IPS-15b (cell line): ENCODE results near the gene USP12.

Source experiments
- H3K27me3 ChIP-seq: one replicate; pipeline ENCODE4 v1.6.1; 2013; ENCODE audit warnings: low read length; ENCODE audit not compliant: control insufficient read depth, insufficient read depth
- H3K36me3 ChIP-seq: one replicate; pipeline ENCODE4 v1.6.1; 2013; ENCODE audit warnings: low read length; ENCODE audit not compliant: control insufficient read depth, insufficient read depth
- H3K4me1 ChIP-seq: one replicate; pipeline ENCODE4 v1.6.1; 2013; ENCODE audit warnings: mild to moderate bottlenecking, low read length; ENCODE audit not compliant: control insufficient read depth, insufficient read depth
- H3K4me3 ChIP-seq: one replicate; pipeline ENCODE4 v1.5.1; 2013; ENCODE audit warnings: low read depth, low read length
- H3K9ac ChIP-seq: one replicate; pipeline ENCODE4 v1.6.1; 2013; ENCODE audit warnings: low read depth, mild to moderate bottlenecking, low read length
- H3K9me3 ChIP-seq: one replicate; pipeline ENCODE4 v1.6.1; 2013; ENCODE audit warnings: mild to moderate bottlenecking, low read length; ENCODE audit not compliant: control insufficient read depth, insufficient read depth

Gene USP12

DNA sequence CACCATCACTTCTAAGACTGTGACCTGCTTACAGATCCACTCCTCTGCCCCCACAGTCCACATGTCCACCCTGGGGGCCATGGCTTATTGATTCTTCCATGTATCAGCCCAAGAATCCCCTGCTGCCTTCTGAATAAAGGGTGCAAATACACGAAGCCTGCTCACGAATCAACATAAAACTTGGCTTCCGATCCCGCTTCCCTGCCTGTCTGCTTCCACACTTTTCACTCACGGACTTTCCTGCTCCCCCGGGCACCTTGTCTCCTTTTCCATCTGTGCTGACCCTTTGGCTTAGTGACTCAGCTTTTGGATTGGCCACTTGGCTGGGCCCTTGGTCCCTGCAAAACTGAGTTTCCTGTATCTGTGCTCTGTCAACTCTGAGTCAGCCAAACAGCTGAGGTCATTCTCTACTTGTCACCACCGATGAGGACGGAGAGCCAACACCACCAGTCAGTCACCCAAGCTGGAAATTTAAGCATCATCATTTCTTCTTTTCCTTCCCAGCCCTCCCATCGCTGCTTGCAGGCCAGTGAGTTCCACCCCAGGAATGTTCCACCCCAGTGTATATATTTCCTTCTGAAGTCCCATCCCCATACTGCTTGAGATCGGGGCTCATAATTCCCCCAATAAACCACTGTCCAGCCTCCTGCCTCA, 11.4 kb upstream of the USP12 start:
- no peak overlapping the region for H3K4me3 ChIP-seq
- no peaks in the 10 kb centered on the region for H3K36me3 ChIP-seq
- H3K9ac ChIP-seq = no peak overlapping the region

DNA sequence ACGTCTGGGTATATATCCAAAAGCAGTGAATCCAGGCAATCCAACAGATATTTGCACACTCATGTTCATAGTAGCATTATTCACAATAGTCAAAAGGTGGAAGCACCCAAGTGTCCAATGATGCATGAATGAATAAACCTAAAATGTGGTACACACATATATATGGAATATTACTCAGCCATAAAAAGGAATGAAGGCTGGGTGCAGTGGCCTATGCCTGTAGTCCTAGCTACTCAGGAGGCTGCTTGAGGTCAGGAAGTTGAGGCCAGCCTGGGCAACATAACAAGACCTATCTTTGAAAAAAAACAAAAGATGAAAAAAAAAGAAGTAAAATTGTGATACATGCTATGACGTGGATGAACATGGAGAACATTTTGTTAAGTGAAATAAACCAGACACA, 10.4 kb upstream of the USP12 start:
- no peak overlapping the region for H3K4me3 ChIP-seq
- H3K9me3 ChIP-seq = no peaks in the 10 kb centered on the region
- H3K36me3 ChIP-seq = no peaks in the 10 kb centered on the region
- H3K27me3 ChIP-seq = no peaks in the 10 kb centered on the region
- H3K9ac ChIP-seq = no peak overlapping the region
- peaks cover 6% of the 10 kb centered on the region for H3K4me1 ChIP-seq

More for the DNA sequence above, 11.4 kb upstream of the USP12 start:
- no peaks in the 10 kb centered on the region for H3K27me3 ChIP-seq
- H3K4me1 ChIP-seq = peaks cover 2% of the 10 kb centered on the region
- no peaks in the 10 kb centered on the region for H3K9me3 ChIP-seq

DNA sequence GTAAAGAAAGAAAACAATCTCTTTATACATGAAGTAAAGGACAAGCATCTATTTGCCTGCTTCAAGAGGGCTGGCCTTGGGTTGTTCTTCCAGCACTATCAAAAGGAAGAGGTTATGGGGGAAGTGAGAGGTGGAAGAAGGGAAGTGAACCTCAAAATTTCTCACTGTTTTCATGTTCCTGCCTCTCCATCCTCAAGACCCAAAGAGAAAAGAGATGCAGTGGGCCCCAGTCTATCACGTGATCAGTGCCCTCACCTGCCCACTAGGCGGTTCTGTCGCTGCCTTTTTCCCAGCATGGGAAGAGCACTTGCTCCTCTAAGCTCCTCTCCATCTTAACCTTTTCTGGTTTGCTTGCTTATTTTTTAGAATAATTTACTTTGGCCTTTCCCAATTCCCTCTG, 6.2 kb upstream of the USP12 start:
- Histone ChIP-seq H3K4me1 (peaks cover 6% of the 10 kb centered on the region), H3K4me3 (no peak overlapping the region), H3K9ac (no peak overlapping the region), H3K36me3 (no peaks in the 10 kb centered on the region), H3K27me3 (no peaks in the 10 kb centered on the region), H3K9me3 (no peaks in the 10 kb centered on the region)

DNA sequence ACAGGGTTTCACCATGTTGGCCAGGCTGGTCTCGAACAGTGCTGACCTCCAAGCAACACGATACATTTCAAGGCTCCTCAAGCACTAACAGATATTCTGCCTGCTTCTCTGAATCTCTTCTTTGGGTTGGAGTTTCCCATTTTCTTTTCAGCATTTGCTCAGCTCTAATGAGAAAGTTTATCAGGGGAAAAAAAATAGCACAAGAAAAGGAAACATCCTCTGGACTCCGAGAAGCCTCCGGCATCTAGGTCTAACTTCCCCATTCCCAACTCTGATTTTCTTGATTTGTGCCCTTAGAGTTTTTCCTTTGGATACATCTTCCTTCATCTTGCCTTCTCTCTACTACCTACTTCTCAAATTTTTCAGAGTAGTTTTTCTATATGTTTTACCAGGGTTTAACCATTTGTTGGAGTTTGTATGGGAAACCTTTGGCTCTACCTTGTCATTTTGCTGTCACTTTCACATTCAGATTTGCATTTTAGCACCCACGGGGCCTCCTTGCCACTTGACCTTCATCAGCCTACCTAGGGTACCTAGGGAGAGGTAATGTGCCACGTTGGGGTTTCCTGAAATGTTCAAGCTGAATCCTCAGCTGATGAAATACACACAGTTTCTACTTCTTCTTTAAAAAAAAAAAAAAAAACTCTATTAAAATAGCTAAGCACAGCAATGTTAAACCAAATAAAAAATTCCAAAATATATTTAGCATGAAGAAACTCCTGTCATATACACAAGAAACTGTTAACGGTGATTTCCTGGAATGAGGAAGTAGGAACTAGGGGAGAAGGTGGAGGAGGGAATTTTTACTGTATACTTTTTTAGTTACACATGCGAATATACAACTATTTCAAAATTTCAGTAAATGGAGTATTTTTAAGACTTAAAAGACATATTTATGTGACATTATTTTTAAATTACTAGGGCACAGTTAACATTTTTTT, 5.1 kb upstream of the USP12 start:
- Histone ChIP-seq H3K27me3 (no peaks in the 10 kb centered on the region), H3K36me3 (no peaks in the 10 kb centered on the region), H3K4me1 (peaks cover 8% of the 10 kb centered on the region), H3K9ac (no peak overlapping the region), H3K4me3 (no peak overlapping the region), H3K9me3 (no peaks in the 10 kb centered on the region)

GRCh38 chr13:27174766-27175455, 3.3 kb upstream of the USP12 start:
- no peaks in the 10 kb centered on the region for H3K36me3 ChIP-seq
- no peak overlapping the region for H3K4me3 ChIP-seq
- no peak overlapping the region for H3K9ac ChIP-seq
- peaks cover 8% of the 10 kb centered on the region for H3K4me1 ChIP-seq
- no peaks in the 10 kb centered on the region for H3K9me3 ChIP-seq
- H3K27me3 ChIP-seq = no peaks in the 10 kb centered on the region

DNA sequence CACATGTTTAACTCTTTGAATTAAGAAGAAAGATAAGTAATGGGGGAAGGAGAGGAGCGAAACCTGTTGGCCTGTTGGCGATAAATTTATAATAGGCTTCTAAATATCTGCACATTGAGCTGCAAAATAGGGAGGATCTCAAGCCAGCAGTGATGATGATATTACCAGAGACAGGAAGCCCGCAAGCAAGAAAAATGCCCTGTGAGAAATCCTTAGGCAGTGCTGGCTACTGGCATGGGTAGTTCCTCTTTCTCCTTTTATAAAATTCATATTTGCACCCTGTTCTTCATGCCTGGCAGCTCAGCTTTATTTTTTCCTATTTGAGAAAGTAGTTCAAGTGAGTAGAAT, 858 bp upstream of the USP12 start:
- Histone ChIP-seq H3K36me3 (no peaks in the 10 kb centered on the region), H3K4me1 (peaks cover 12% of the 10 kb centered on the region), H3K9ac (peak overlapping the region; percentile 37), H3K4me3 (peak overlapping the region; percentile 81), H3K9me3 (no peaks in the 10 kb centered on the region), H3K27me3 (no peaks in the 10 kb centered on the region)

DNA sequence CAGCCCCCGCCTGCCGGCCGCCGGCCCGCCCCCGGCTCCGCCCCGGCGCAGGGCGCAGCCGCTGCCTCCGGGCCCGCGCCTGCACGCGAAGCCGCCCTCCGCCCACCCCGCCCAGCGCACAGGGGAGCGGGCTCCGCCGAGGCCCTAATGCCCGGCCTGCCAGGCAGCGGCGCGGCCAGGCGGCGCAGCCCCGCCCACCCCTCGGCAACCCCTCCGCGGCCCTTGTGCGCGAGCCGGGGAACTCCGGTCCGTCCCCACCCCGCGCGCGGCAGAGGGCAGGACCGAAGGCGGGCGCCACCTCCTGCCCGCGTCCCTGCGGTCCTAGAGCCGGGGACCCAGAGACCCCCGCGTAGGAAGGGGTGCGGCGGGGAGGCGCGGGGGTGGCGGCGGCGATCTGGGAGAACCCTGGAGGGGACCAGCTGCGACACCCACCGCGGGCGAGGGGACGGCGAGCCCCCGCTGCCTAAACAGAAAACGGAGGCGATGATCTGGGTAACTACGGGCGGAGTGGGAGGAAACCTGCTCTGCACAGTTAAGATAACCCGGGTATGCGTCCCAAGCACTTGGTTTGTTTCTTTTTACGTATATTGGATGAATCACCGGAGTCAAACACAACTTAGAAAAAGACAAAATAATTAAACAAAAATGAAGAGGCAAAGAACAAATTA, 350 bp upstream of the USP12 start:
- H3K9ac ChIP-seq = peak overlapping the region; percentile 37
- peaks cover 12% of the 10 kb centered on the region for H3K4me1 ChIP-seq
- peak overlapping the region; percentile 81 for H3K4me3 ChIP-seq
- no peaks in the 10 kb centered on the region for H3K9me3 ChIP-seq
- H3K36me3 ChIP-seq = no peaks in the 10 kb centered on the region
- no peaks in the 10 kb centered on the region for H3K27me3 ChIP-seq

- peak overlapping the region; percentile 89 for H3K4me3 ChIP-seq
- no peaks in the 10 kb centered on the region for H3K36me3 ChIP-seq
Observed at GRCh38 chr13:27170516-27171243, 931 bp downstream of the USP12 start.

DNA sequence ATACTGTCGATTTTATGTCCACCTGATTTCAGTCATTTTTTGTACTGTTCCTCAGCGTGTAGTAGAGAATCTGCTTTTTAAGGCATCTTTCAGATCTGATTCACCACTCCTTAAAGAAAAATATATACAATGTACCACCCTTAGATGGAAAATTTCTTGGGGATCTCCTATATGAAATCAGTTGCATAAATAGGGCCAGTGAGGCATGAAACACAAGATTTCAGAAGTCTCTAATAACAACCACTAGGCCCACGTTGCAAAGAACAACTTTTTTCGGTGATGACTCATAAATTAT, 1.4 kb downstream of the USP12 start:
- peak overlapping the region; percentile 86 for H3K9ac ChIP-seq
- H3K9me3 ChIP-seq = no peaks in the 10 kb centered on the region
- H3K36me3 ChIP-seq = no peaks in the 10 kb centered on the region
- H3K4me1 ChIP-seq = peaks cover 12% of the 10 kb centered on the region
- H3K4me3 ChIP-seq = peak overlapping the region; percentile 89
- no peaks in the 10 kb centered on the region for H3K27me3 ChIP-seq

More at GRCh38 chr13:27170516-27171243, 931 bp downstream of the USP12 start:
- Histone ChIP-seq H3K27me3 (no peaks in the 10 kb centered on the region), H3K9me3 (no peaks in the 10 kb centered on the region), H3K4me1 (peaks cover 12% of the 10 kb centered on the region), H3K9ac (peak overlapping the region; percentile 86)

DNA sequence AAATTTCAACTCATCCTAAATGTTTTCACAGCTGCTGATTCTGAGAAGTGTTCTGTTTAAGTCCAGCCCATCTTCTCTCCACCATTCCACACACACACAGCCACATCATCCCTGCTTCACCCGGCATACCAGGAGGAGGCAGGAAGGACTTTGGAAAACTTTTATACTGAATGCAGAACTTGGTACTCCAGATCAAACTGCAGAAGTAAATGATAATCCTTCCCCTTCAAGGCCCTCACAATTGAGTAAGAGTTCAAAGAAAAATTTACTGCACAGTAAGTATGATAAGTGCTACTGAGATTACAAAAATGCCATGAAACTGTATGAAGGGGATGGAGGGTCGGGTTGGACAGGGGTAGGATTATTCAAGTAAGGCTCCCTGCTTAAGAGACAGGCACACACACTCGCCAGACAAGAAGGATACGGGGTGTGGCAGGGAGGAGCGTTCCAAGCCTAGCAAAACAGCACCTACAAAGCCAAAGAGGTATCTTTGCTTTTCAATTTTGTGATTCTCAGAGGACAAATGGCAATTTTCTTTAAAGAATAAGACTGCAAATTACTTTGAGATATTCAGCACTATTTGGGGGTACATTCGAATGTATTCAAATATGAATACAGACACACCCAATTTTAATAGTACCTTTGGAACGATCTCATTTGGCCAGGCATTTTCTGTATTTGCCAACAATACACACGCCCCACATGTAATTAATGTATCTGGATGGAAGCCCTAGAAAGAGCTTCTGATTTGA, 2.5 kb downstream of the USP12 start:
- no peak overlapping the region for H3K4me3 ChIP-seq
- no peaks in the 10 kb centered on the region for H3K27me3 ChIP-seq
- H3K4me1 ChIP-seq = peaks cover 12% of the 10 kb centered on the region
- no peak overlapping the region for H3K9ac ChIP-seq
- no peaks in the 10 kb centered on the region for H3K9me3 ChIP-seq
- H3K36me3 ChIP-seq = no peaks in the 10 kb centered on the region
